ENCODE data around the gene HIPK2. TPM values are rescaled to one million over a fixed set of nuclear protein-coding genes. Genes with fewer than 3 reads are reported as not detected.

Gene HIPK2
- total RNA-seq, 1 donor from 2014 or later = 23.0 TPM

GRCh38 chr7:139651914-139652313 lies 125.9 kb downstream of the HIPK2 start:
- H3K4me1 Mint-ChIP-seq = peaks cover 41% of the 10 kb centered on the region
- intact Hi-C loops (cut with micrococcal nuclease) = no loop called here
- no peak overlapping the region for H3K4me3 Mint-ChIP-seq
- no peaks in the 10 kb centered on the region for H3K36me3 Mint-ChIP-seq (ENCODE audit: low read depth)
- TF ChIP-seq CTCF (IDR thresholded peaks at IDR 0.05) = no peak
- CTCF ChIA-PET = interaction anchor here (0.9 kb wide), 1 partner anchor 354 kb away, joined by 3 read pairs; no protein-coding TSS in a partner anchor
- no peak overlapping the region for H3K27ac Mint-ChIP-seq
- no peaks in the 10 kb centered on the region for H3K9me3 Mint-ChIP-seq
- POLR2A ChIA-PET = no interaction called here
- H3K27me3 Mint-ChIP-seq = no peaks in the 10 kb centered on the region
- ATAC-seq (ENCODE audit: low read depth) = no peak
- no peak for DNase-seq

- Mint-ChIP-seq H3K27ac (no peak overlapping the region), H3K4me1 (peaks cover 45% of the 10 kb centered on the region), H3K9me3 (no peaks in the 10 kb centered on the region), H3K36me3 (ENCODE audit: low read depth) (no peaks in the 10 kb centered on the region), H3K4me3 (no peak overlapping the region), H3K27me3 (no peaks in the 10 kb centered on the region)
- CTCF ChIA-PET = no interaction called here
- intact Hi-C loops (cut with micrococcal nuclease) = no loop called here
- TF ChIP-seq CTCF (IDR thresholded peaks at IDR 0.05) = no peak
- ATAC-seq (ENCODE audit: low read depth) (no peak), DNase-seq (no peak)
- POLR2A ChIA-PET = interaction anchor here (1.2 kb wide), 1 partner anchor 57 kb away, joined by 5 read pairs; no protein-coding TSS in a partner anchor
These were observed 126.5 kb downstream of the HIPK2 start for GRCh38 chr7:139651308-139651707.

- POLR2A ChIA-PET = interaction anchor here (1.2 kb wide), 1 partner anchor 58 kb away, joined by 5 read pairs; no protein-coding TSS in a partner anchor
- intact Hi-C loops (cut with micrococcal nuclease) = no loop called here
- H3K36me3 Mint-ChIP-seq (ENCODE audit: low read depth) = no peaks in the 10 kb centered on the region
- H3K4me1 Mint-ChIP-seq = peaks cover 46% of the 10 kb centered on the region
- TF ChIP-seq CTCF (IDR thresholded peaks at IDR 0.05) = no peak
- no peak overlapping the region for H3K27ac Mint-ChIP-seq
- no peak for DNase-seq
- ATAC-seq (ENCODE audit: low read depth) = no peak
- H3K9me3 Mint-ChIP-seq = no peaks in the 10 kb centered on the region
- no peak overlapping the region for H3K4me3 Mint-ChIP-seq
- CTCF ChIA-PET = no interaction called here
- H3K27me3 Mint-ChIP-seq = no peaks in the 10 kb centered on the region
These were observed 127.2 kb downstream of the HIPK2 start for GRCh38 chr7:139650429-139651100.

GRCh38 chr7:139648941-139649425 lies 128.8 kb downstream of the HIPK2 start:
- Mint-ChIP-seq H3K27ac (peak overlapping the region; percentile 18), H3K36me3 (ENCODE audit: low read depth) (peaks cover 3% of the 10 kb centered on the region), H3K4me3 (peak overlapping the region; percentile 72), H3K27me3 (no peaks in the 10 kb centered on the region), H3K9me3 (no peaks in the 10 kb centered on the region), H3K4me1 (peaks cover 39% of the 10 kb centered on the region)
- no peak for DNase-seq
- TF ChIP-seq CTCF (IDR thresholded peaks at IDR 0.05) = no peak
- peak; percentile 62 for ATAC-seq (ENCODE audit: low read depth)
- POLR2A ChIA-PET = interaction anchor here (1.5 to 1.7 kb wide), 2 partner anchors 13 to 24 kb away, joined by 4 to 5 read pairs; no protein-coding TSS in a partner anchor
- intact Hi-C loops (cut with micrococcal nuclease) = loop anchor here (5.0 kb wide), 3 partner anchors 48 to 147 kb away; no protein-coding TSS in a partner anchor
- CTCF ChIA-PET = interaction anchor here (2.0 to 9.1 kb wide), 4 partner anchors 15 to 354 kb away, joined by 4 to 179 read pairs (median 20); no protein-coding TSS in a partner anchor

- H3K4me1 Mint-ChIP-seq = peaks cover 39% of the 10 kb centered on the region
- DNase-seq (no peak), ATAC-seq (ENCODE audit: low read depth) (no peak)
- H3K27ac Mint-ChIP-seq = peak overlapping the region; percentile 18
- intact Hi-C loops (cut with micrococcal nuclease) = loop anchor here (5.0 kb wide), 3 partner anchors 49 to 146 kb away; no protein-coding TSS in a partner anchor
- ChIA-PET CTCF (interaction anchor here (1.0 to 9.1 kb wide), 8 partner anchors 12 to 655 kb away, joined by 3 to 179 read pairs (median 4); no protein-coding TSS in a partner anchor), POLR2A (interaction anchor here (1.5 to 1.7 kb wide), 2 partner anchors 14 to 25 kb away, joined by 4 to 5 read pairs; no protein-coding TSS in a partner anchor)
- no peaks in the 10 kb centered on the region for H3K9me3 Mint-ChIP-seq
- no peak for TF ChIP-seq CTCF (IDR thresholded peaks at IDR 0.05)
- peaks cover 3% of the 10 kb centered on the region for H3K36me3 Mint-ChIP-seq (ENCODE audit: low read depth)
- H3K4me3 Mint-ChIP-seq = peak overlapping the region; percentile 72
- no peaks in the 10 kb centered on the region for H3K27me3 Mint-ChIP-seq
These were observed 129.4 kb downstream of the HIPK2 start for GRCh38 chr7:139648391-139648861.

All from activated B cell treated with CpG ODN at 0.5 μM for 24 hours (primary cell).